NCI-H2196 (cell line): ENCODE measurements around the gene CDYL2.
"Not testable (repeated sequence)": the region's sequence is repeated elsewhere in the genome, so short reads cannot be mapped to it uniquely, and the experiment has no call there.

Source experiments
- DNase-seq: peaks from one replicate; lab custom pipeline; 2025; ENCODE audit not compliant: unreplicated experiment; lab: John Stamatoyannopoulos, UW

The CDYL2 gene

GRCh38 chr16:80680046-80680445 is 124.4 kb downstream of the CDYL2 start:
- DNase-seq, result no peak

DNA sequence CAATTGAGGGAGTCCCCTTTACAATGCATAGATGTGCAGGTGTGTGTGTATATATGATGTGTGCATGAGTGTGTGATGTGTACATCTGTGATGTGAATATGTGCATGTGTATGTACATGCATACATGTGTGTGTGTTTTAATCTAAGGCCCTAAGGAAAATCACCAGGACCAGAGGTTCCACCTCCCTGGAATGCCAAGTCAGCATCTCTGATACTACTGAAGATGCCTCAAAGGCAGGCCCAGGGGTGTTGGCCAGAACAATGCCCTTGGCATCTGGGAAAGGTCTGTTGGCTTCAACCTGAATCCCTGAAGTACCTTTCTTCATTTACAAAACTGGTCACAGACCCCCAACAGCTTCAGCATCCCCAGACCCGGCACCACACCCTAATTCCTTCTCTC is 129.5 kb downstream of the CDYL2 start:
- DNase-seq, result no peak

DNA sequence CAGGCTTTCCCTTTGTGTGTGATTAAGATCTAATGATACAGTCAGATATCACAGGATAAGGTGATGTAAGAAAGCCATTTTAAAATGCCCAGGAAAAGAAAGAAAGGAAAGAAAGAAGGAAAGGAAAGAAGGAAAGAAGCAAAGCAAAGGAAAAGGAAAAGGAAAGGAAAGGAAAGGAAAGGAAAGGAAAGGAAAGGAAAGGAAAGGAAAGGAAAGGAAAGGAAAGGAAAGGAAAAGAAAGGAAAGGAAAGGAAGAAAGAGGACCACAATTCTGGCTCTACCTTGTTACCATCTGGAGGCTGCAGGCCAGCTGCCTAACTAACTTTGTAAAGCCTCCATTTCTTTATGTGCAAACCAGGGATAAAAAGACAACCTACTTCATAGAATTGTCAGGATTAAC is 132.0 kb downstream of the CDYL2 start:
- no peak for DNase-seq

- DNase-seq, result no peak
Observed at GRCh38 chr16:80671281-80671849, 133.0 kb downstream of the CDYL2 start.

DNA sequence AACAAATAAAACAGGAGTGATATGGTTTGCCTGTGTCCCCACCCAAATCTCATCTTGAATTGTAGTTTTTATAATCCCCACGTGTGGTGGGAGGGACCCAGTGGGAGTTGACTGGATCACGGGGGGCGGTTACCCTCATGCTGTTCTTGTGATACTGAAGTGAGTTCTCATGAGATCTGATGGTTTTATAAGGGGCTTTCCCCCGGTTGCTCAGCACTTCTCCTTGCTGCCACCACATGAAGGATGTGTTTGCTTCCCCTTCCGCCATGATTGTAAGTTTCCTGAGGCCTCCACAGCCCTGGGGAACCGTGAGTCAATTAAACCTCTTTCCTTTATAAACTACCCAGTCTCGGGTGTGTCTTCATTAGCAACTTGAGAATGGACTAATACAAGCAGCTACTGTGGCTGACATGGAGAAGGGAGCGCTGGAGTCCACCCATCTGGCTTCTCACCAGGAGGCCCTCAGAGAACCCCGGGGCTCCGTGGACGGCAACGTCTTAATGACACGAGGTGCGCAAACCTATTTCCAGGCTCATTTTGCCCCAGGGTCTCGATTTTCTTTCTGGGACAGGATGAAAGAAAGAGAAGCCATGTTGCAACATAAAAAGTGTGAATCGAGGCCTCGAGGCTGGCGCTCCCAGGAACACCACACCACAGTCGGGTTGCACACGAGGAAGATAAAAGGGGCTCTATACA is 134.1 kb downstream of the CDYL2 start:
- no peak for DNase-seq

- DNase-seq, result no peak
Observed at GRCh38 chr16:80669673-80670072, 134.7 kb downstream of the CDYL2 start.

DNA sequence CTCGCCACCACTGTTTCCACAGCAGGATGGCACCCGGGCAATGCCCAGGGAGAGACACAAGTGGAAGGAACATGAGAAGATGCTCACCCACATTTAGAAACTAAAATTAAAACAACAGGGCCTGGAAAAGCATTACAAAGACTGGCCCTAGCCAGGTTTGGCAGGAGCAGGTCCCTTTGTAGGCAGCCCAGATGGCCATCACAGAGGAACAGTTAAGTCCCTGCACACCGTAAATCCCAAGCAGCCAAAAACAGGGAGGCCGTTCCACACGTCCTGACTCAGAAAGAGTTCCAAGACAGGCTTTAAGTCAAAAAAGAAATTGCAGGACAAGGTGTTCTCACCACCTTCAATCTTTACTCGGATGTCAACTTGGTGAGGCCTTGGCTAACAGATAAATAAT is 136.5 kb downstream of the CDYL2 start:
- no peak for DNase-seq

GRCh38 chr16:80667251-80667560 is 137.2 kb downstream of the CDYL2 start:
- DNase-seq, result no peak

DNA sequence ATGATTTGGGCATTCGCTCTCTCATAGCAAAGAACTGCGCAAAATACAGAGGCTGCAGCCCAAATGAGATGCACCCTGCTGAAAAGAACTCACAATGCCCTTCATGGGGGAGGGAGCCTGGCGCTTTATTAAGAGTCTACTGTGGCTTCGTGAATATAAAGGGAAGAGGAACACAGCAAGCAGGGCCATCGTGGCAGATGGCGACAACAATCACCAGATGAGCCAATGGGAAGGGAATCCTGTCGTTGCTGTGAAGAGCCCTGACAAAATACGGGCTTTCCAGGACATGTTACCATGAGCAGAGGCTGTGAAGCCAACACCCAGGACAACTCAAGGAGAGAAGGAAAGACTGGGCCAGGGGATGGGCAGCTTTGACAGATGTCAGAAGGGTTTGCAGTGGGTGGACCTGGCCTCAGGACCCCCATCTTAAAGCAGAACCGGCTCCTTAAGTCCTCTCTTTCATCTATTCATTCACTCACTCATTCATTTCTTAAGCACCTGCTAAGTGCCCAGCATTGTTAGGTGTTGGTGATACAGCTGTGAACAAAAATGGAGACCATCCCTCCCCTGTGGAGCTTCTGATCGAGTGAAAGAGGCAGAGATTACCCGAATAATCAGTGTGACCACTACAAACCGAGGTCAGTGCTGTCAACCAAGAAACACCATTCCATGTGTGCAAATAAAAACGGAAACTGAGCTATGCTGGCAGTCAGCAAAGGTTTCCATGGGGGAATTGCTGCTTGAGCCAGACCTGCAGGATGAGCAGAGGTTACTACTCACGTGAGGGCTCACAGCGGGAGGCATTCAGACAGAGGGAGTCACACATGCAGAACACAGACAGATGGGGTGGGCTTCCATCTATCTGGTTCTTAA is 137.8 kb downstream of the CDYL2 start:
- no peak for DNase-seq

DNA sequence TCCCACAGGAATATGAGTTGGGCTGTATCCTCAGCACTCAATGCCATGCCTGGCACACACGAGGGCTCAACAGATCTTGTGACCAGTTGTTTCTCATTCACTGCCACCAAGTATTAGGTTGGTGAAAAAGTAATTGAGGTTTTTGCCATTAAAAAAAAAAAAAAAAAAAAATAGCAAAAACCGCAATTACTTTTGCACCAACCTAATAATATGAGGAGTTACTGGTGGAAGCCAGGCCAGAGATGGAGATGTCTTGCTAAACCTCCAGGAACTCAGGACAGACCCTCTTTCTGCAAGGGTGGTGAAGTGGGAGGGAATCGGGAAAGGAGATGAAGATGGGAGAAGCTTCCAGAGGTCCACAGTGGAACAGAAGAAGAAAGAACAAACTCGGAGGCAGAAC is 139.0 kb downstream of the CDYL2 start:
- no peak for DNase-seq

DNA sequence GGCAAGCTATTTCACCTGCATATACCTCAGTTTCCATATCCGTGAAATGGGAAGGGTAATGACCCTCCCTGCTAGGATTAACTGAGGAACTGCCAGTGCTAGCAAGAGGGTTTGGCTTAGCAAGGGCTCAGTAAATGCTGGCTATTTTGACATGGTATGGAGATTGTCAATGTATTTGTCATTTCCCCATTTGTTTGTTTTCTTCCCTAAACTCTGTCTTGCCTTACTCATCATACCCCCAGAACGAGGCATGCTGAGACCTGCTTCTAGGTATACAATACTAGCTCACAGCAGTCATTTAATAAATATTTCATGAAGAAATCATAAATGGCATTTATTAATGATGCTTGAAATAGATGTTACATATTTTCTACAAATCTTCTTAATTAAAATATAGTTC is 139.6 kb downstream of the CDYL2 start:
- DNase-seq, result no peak

GRCh38 chr16:80664226-80664625 is 140.2 kb downstream of the CDYL2 start:
- DNase-seq, result no peak

DNA sequence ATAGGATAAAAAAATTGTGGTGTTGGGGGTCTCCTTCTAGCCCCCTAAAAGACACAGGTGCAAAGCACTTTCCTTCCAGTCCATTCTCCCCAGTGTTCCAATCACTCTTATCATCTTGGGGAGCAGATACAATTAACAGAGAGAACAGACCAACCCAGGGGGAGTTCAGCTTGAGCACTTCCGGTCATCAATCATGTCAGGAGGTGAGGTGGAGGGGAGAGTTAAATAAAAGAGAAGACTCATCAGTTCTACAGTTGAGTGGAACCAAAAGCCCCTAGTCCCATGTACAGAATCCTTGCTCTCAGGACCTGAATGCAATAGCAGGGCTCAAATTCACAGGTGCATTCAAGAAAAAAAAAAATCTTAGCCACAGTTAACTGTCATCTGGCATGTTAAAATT is 141.3 kb downstream of the CDYL2 start:
- DNase-seq, result no peak

GRCh38 chr16:80659865-80660264 is 144.5 kb downstream of the CDYL2 start:
- DNase-seq, result no peak

GRCh38 chr16:80656711-80657150 is 147.7 kb downstream of the CDYL2 start:
- DNase-seq, result no peak

DNA sequence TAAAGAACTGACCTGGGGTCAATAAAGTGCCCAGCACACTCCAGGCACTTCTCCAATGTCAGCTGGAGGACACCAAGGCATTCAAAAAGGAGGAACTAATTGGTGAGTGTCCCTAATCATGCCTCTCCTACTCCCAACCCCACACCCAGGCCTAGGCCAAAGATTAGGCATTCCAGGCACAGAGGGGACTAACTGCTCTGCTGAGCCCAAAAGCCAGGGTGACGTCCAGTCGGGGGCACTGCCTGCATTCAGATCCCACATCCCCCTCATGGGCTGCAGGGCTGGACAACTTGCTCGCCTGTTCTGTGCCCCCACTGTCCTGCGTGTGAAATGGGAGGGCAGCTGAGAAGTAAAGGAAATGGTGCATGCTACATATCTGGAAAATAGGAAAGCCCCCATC is 148.2 kb downstream of the CDYL2 start:
- no peak for DNase-seq

- no peak for DNase-seq
Observed at GRCh38 chr16:80655751-80656150, 148.6 kb downstream of the CDYL2 start.

DNA sequence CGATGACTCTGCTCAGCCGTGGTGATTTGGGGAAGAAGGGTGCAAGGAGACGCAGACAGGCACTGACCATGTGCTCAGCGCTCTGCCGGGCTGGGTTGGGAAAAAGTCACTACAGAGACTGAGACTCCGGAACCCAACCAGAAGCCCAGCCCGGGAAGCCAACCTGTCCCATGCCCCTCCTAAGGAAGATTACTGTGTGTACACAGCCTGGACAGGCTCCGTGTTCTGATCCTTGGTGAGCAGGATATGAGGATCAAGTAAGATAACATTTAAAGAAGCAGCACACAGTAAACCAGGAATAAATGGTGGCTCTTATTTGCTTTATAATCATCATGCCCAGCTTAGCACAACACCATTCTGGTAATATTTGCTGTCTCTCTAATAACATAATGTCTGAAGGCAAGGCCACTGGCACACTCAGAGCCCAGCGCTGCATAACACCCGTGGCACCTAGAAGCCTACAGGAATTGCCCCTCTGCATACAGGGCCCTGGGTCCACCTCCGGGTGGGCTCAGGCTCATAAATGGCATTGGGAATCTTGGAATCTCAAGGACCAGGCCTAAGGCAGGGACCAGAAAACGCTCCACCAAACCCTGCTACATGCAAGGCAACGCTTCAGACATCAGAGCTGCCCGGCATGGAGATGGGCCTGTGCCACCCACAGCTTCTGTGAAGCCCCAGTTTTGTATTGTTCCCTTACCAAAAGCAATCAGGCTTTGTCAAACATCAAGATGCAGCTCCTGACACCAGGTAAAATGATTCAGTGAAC is 150.1 kb downstream of the CDYL2 start:
- no peak for DNase-seq

DNA sequence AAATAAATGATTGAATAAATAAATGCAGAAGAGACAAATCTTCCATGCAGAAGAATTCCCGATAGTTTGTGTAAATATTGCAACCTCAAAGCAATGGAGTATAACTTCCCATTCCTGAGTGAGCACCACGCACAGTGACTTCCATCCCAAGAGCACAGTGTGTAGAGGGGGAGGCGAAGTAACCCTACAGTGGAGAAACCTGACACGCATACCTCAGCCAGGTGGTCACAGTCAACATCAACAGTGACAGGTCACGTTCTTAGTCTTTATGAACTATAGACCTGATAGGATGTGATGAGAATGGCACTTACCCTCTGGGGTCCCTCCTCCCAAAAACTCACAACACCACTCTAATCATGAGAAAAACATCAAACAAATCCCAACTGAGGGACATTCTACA is 152.0 kb downstream of the CDYL2 start:
- DNase-seq, result no peak

GRCh38 chr16:80650281-80650680 is 154.1 kb downstream of the CDYL2 start:
- DNase-seq, result not testable (repeated sequence)

GRCh38 chr16:80640316-80640715 is 164.1 kb downstream of the CDYL2 start:
- no peak for DNase-seq

- DNase-seq, result no peak
Observed at GRCh38 chr16:80639636-80640035, 164.8 kb downstream of the CDYL2 start.
